GM18867 (cell line): ENCODE results near the gene MED25.

Experiments
- ATAC-seq: cut with Tn5 transposase; IDR thresholded peaks from one replicate; pipeline ENCODE4 v1.9.1; 2021; ENCODE audit warnings: mild to moderate bottlenecking, moderate library complexity; ENCODE audit not compliant: unreplicated experiment

Gene MED25

DNA sequence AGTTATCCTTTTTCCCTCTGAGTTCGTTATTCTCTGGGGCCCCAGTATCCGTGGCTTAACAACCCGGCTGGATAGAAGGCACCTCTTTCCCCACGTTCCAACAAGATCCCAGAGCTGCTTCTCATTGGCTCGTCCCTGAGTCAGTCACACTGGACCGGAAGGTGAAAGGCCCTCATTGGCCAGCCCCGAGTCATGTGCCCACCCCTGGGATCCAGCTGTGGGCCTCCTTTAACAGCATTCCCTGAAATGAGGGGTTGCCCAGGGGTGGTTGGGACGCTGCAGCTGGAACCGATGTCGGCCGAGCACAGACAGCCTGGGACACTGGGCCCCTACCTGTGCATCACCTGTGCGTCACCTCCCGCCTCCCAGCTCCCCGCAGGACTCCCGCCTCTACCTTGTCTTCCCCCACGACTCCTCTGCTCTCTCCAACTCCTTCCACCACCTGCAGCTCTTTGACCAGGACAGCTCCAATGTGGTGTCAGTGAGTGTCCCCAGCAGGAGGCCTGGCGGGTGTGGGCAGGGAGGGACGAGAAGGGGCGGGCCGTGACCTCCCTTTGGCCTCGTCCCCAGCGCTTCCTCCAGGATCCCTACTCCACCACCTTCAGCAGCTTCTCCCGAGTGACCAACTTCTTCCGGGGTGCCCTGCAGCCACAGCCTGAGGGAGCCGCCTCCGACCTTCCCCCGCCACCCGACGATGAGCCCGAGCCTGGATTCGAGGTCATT lies 63.7 kb downstream of the MED25 start:
- ATAC-seq: no peak

DNA sequence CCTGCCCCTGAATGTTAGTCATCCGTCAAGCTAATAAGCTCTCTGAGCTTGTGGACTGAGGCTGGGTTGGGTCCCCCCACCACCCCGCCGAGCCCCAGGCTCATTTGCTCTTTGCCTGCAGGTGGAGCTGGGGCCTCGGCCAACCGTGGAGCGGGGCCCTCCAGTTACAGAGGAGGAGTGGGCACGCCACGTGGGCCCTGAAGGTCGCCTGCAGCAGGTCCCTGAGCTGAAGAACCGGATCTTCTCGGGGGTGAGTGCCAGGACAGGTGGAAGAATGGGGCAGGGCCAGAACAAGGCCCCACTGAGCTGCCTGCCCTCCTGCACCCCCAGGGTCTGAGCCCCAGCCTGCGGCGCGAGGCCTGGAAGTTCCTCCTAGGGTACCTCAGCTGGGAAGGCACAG lies 64.6 kb downstream of the MED25 start:
- ATAC-seq: no peak

DNA sequence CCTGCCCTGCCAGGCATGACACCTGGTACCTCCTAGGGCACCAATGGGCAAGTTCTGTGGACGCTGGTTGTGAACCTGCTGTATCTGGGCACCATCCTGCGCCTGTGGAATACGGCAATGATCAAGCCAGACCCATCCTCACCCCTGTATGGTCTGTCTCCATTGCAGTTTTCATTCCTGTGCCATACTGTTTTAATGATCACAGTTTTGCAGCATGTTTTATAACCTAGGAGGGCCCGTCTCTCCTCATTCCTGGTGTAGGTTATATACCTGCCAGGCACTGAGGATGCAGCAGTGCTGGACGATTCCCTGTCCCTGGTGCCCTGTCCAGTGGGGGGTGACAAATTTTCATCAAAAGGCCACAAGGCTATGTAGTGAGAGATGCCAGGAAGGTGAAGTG lies 65.0 kb downstream of the MED25 start:
- no peak for ATAC-seq

DNA sequence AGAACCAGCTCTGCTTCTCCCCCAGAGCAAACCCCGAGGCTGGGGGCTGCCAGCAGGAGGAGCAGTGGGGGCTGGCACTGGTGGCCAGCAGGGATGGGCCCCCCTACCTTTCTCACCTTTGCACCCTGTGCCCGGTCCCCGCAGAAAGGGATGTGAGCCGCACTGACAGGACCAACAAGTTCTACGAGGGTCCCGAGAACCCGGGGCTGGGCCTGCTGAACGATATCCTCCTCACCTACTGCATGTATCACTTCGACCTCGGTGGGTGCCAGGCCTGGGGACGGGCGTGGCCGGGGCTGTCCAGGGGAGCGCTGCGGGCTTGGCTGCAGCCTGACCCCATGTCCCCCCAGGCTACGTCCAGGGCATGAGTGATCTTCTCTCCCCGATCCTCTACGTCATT lies 66.0 kb downstream of the MED25 start:
- ATAC-seq: no peak

DNA sequence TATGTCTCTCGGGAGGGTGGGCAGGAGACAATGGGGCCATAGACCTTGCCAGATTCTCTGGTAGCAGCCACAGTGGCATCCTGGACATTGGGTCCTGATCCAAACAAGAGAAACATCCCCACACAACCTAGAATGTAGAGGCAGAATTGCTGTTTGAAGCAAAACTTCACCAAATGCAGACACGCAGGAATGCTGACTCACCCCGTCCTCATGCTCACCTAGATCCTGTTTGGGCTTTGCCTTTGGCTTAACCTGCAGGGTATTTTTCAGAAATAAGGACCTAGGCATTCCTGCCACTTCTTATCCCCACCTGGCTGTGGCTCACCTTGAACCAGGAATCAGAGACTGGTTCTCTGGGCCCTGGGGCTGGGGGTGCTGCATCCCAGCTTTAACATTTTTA lies 66.7 kb downstream of the MED25 start:
- no peak for ATAC-seq
